CD4-positive, alpha-beta T cell (primary cell): ENCODE data around the gene KIAA1217. TPM values are rescaled to one million over a fixed set of nuclear protein-coding genes. Genes with fewer than 3 reads are reported as not detected.

ENCODE experiments used
- ATAC-seq: fragments of 200-7000 bp; cut with Tn5 transposase; one replicate; pipeline ENCODE4 v1.10.0; 2022; ENCODE audit warnings: mild to moderate bottlenecking; ENCODE audit not compliant: poor library complexity
- CTCF ChIA-PET: fragments of 350-600 bp; sonication (Branson Sonifier 250); formaldehyde crosslinking; loops from one replicate; lab custom pipeline; 2021; ENCODE audit warnings: antibody characterized with exemption, inconsistent platforms; lab: Charles Lee
- POLR2A ChIA-PET: fragments of 350-600 bp; sonication (Branson Sonifier 250); formaldehyde crosslinking; loops from one replicate; lab custom pipeline; 2021; ENCODE audit warnings: antibody characterized with exemption, inconsistent platforms; lab: Charles Lee
- DNase-seq, 14 experiments: peaks; one replicate each; pipeline ENCODE4 v3.0.0-alpha.2; 2013 to 2020; ENCODE audit warnings: mixed read lengths in 2 of 14
- H3K27ac ChIP-seq, 2 donors: one replicate each; pipeline versions ENCODE4 v1.5.1 to v1.7.0; 2013; ENCODE audit warnings: low read length in 2 of 2, low read depth in 1 of 2, mild to moderate bottlenecking in 1 of 2
- H3K27me3 ChIP-seq, 2 experiments: 1 replicate in 1 of 2; 2 replicates in 1 of 2; pipeline versions ENCODE4 v1.6.1 to v1.7.0; 2013; ENCODE audit warnings: low read length in 2 of 2, control low read depth in 1 of 2, mild to moderate bottlenecking in 1 of 2, moderate library complexity in 1 of 2; ENCODE audit not compliant: insufficient read depth in 2 of 2, control insufficient read depth in 1 of 2
- H3K36me3 ChIP-seq: one replicate; pipeline ENCODE4 v1.6.1; 2013; ENCODE audit warnings: low read length, control low read depth; ENCODE audit not compliant: insufficient read depth
- H3K4me1 ChIP-seq: one replicate; pipeline ENCODE4 v1.6.1; 2013; ENCODE audit warnings: low read length, control low read depth; ENCODE audit not compliant: insufficient read depth
- H3K4me3 ChIP-seq: one replicate; pipeline ENCODE4 v1.5.1; 2013; ENCODE audit warnings: mild to moderate bottlenecking, low read length, moderate library complexity
- H3K9me3 ChIP-seq, 2 experiments: 1 replicate in 1 of 2; 2 replicates in 1 of 2; pipeline versions ENCODE4 v1.6.1 to v1.7.0; 2013; ENCODE audit warnings: low read length in 2 of 2, mild to moderate bottlenecking in 2 of 2, control low read depth in 1 of 2, moderate library complexity in 1 of 2; ENCODE audit not compliant: control insufficient read depth in 1 of 2, insufficient read depth in 1 of 2
- H3K27ac Mint-ChIP-seq: one replicate; pipeline ENCODE4 v1.8.0; 2020; ENCODE audit warnings: mixed read lengths
- H3K27me3 Mint-ChIP-seq: one replicate; pipeline ENCODE4 v1.8.0; 2021; ENCODE audit warnings: mixed read lengths
- H3K36me3 Mint-ChIP-seq: one replicate; pipeline ENCODE4 v1.8.0; 2021; ENCODE audit warnings: low read depth, mixed read lengths
- H3K4me1 Mint-ChIP-seq: one replicate; pipeline ENCODE4 v1.8.0; 2021; ENCODE audit warnings: low read depth, mixed read lengths
- H3K4me3 Mint-ChIP-seq: one replicate; pipeline ENCODE4 v1.8.0; 2020; ENCODE audit warnings: mild to moderate bottlenecking, mixed read lengths
- H3K9me3 Mint-ChIP-seq: one replicate; pipeline ENCODE4 v1.8.0; 2020; ENCODE audit warnings: mixed read lengths
- intact Hi-C, 2 experiments: fragments of 100-400 bp; cut with DNase I in 1 of 2; cut with micrococcal nuclease in 1 of 2; formaldehyde crosslinking; loops; one replicate each; pipeline versions ENCODE4 v1.15.1 to v1.9.0; 2023 to 2025; cut with DNase I, micrococcal nuclease
- total RNA-seq, 174 experiments: library from RNA in 2 of 174; stranded (reverse) in 2 of 174; gene quantifications; one replicate each; pipeline ENCODE4 v1.2.3 and lab custom pipeline; 2021 to 2026
- TF ChIP-seq, protein P1 (sequence below): fragments of 200-600 bp; IDR thresholded peaks from one replicate; pipeline ENCODE4 v1.8.0; 2022; ENCODE audit warnings: antibody characterized with exemption, mild to moderate bottlenecking

The KIAA1217 gene
- total RNA-seq, 2 experiments from 2014 or later = not detected

DNA sequence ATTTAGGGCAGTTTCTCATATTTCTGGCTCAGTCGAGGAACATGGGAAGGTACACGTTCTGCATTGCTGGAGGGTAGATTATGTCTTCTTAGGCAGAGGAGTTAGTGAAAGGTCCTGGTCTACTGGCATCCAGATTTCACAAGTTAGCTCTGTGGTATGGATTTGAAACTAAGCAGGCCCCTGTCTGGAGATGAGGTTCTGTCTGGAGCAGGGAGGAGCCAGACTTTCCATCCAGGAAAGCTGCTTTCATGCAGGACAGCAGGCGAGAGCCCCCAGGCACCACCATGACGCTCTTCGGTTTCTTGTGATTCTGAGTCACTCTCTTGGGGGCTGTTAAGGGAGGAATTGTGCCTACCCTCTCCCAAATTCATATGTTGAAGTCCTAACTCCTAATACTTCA is 184.3 kb downstream of the KIAA1217 start:
- H3K4me3 ChIP-seq = no peak overlapping the region
- no peaks in the 10 kb centered on the region for H3K4me1 ChIP-seq
- no peak overlapping the region for H3K4me3 Mint-ChIP-seq
- ChIA-PET POLR2A (no interaction called here), CTCF (no interaction called here)
- DNase-seq = no peak
- no peaks in the 10 kb centered on the region for H3K36me3 ChIP-seq
- H3K27me3 ChIP-seq = peaks cover 0 to 8% of the 10 kb centered on the region in 2 experiments
- TF ChIP-seq, protein P1, sequence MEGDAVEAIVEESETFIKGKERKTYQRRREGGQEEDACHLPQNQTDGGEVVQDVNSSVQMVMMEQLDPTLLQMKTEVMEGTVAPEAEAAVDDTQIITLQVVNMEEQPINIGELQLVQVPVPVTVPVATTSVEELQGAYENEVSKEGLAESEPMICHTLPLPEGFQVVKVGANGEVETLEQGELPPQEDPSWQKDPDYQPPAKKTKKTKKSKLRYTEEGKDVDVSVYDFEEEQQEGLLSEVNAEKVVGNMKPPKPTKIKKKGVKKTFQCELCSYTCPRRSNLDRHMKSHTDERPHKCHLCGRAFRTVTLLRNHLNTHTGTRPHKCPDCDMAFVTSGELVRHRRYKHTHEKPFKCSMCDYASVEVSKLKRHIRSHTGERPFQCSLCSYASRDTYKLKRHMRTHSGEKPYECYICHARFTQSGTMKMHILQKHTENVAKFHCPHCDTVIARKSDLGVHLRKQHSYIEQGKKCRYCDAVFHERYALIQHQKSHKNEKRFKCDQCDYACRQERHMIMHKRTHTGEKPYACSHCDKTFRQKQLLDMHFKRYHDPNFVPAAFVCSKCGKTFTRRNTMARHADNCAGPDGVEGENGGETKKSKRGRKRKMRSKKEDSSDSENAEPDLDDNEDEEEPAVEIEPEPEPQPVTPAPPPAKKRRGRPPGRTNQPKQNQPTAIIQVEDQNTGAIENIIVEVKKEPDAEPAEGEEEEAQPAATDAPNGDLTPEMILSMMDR = no peak
- H3K27ac Mint-ChIP-seq = no peak overlapping the region
- H3K36me3 Mint-ChIP-seq = no peaks in the 10 kb centered on the region
- no peak for ATAC-seq
- no peaks in the 10 kb centered on the region for H3K4me1 Mint-ChIP-seq
- peaks cover 12% of the 10 kb centered on the region for H3K27me3 Mint-ChIP-seq
- H3K9me3 Mint-ChIP-seq = no peaks in the 10 kb centered on the region
- no peak overlapping the region for H3K27ac ChIP-seq
- intact Hi-C loops = no loop called here
- H3K9me3 ChIP-seq = no peaks in the 10 kb centered on the region

DNA sequence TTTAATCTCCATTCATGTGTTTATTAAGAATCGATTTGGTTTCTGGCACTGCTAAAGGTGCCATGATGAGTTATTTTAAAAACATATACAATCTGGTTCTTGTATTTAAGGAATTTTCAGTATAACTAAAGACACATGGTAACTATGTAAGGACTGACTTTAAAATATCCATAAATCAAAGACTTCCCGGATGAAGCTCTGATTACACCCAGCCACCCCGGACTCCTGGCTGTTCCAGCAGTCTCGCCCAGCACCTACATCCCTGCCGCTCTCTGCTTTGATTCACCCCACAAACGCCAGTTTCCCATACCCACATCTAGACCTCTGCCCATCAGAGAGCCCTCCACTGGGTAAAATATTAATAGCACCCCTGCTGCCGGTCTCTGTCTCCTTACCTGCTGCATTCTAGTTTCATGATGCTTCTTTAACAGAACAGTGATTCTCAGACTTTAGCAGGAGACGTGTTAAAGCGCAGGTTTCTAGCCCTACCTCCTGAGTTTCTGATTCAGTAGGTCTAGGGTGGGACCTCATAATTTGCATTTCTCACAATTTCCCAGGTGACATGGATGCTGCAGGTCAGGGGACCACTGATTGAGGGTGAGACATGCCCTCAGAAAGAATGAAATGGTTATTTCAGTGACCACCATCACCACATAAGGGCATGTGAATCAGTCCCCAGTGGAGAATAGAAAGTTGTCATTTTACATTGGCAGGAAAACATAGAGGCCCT is 185.7 kb downstream of the KIAA1217 start:
- Mint-ChIP-seq H3K27me3 (peaks cover 20% of the 10 kb centered on the region), H3K9me3 (no peaks in the 10 kb centered on the region), H3K27ac (no peak overlapping the region), H3K4me1 (no peaks in the 10 kb centered on the region), H3K36me3 (no peaks in the 10 kb centered on the region), H3K4me3 (no peak overlapping the region)
- H3K27ac ChIP-seq = no peak overlapping the region
- ATAC-seq (no peak), DNase-seq (no peak)
- H3K4me3 ChIP-seq = no peak overlapping the region
- intact Hi-C loops = no loop called here
- no peaks in the 10 kb centered on the region for H3K36me3 ChIP-seq
- TF ChIP-seq, protein P1 = no peak
- CTCF ChIA-PET = no interaction called here
- H3K4me1 ChIP-seq = no peaks in the 10 kb centered on the region
- H3K9me3 ChIP-seq = no peaks in the 10 kb centered on the region
- H3K27me3 ChIP-seq = peaks cover 0 to 8% of the 10 kb centered on the region in 2 experiments
- POLR2A ChIA-PET = no interaction called here

DNA sequence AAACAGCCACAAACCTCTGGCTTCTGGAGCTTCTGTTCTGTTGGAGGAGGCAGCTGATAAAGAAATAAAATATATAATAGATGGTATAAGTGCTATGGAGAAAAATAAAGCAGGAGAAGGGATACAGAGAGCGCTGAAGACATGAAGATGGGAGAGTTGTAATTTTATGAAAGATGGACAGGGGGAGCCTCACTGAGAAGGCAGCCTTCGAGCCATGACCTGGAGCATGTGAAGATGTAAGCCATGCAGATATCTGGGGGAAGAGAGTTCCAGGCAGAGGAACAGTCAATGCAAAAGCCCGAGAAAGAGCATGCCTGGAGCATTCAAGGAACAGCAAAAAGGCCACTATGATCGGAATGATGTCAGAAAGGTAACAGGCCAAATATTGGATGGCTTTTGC is 187.5 kb downstream of the KIAA1217 start:
- Histone ChIP-seq H3K4me3 (no peak overlapping the region), H3K27ac (no peak overlapping the region), H3K36me3 (no peaks in the 10 kb centered on the region), H3K27me3 (peaks cover 0 to 8% of the 10 kb centered on the region in 2 experiments), H3K4me1 (no peaks in the 10 kb centered on the region), H3K9me3 (no peaks in the 10 kb centered on the region)
- Mint-ChIP-seq H3K4me3 (no peak overlapping the region), H3K9me3 (no peaks in the 10 kb centered on the region), H3K27ac (no peak overlapping the region), H3K27me3 (peaks cover 21% of the 10 kb centered on the region), H3K36me3 (no peaks in the 10 kb centered on the region), H3K4me1 (no peaks in the 10 kb centered on the region)
- CTCF ChIA-PET = no interaction called here
- intact Hi-C loops = no loop called here
- ATAC-seq (no peak), DNase-seq (no peak)
- POLR2A ChIA-PET = no interaction called here
- TF ChIP-seq, protein P1 = no peak
